NCI-H748 (cell line): ENCODE data around the gene TRAPPC3.

ENCODE experiments used
- DNase-seq: peaks from one replicate; lab custom pipeline; 2025; ENCODE audit not compliant: unreplicated experiment; lab: John Stamatoyannopoulos, UW

TRAPPC3 gene

DNA sequence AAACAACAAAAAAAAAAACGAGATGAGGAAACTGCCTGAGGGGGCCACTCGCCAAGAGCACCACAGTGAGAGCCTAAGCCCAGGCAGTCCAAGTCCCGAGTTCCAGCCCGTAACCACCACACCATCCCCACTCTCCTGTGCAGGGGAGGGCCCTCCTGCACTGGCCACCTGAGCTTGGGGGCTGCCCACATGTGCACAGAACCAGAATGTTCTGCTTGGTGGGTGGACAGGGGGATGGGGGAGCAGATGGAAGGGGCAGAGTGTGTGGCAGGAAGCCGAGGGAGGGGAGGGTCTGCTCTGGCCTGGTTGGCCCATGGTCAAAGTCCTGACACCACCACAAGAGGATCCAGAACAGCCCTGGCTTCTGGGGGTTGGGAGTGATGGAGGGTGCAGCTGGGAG is 43.0 kb downstream of the TRAPPC3 start:
- no peak for DNase-seq

GRCh38 chr1:36101546-36101945 is 47.7 kb downstream of the TRAPPC3 start:
- no peak for DNase-seq

DNA sequence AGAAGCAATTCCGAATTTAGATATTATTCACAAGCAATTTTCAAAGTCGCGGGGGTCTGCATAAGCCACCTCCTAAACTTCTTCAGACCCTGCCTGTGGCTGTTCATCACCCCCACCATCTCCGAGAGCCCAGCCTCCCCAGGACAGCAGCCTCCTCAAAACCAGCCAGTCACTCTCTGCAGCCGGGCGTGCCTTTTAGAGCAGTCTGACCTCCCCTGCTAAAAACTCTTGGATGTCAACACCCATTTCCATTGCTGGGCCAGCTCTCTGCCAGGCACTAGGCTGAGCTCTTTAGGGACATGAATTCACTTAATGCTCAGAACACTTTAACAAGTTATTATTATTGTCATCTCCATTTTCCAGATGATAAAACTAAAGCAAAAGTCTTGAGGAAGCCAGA is 48.9 kb downstream of the TRAPPC3 start:
- DNase-seq, result no peak

DNA sequence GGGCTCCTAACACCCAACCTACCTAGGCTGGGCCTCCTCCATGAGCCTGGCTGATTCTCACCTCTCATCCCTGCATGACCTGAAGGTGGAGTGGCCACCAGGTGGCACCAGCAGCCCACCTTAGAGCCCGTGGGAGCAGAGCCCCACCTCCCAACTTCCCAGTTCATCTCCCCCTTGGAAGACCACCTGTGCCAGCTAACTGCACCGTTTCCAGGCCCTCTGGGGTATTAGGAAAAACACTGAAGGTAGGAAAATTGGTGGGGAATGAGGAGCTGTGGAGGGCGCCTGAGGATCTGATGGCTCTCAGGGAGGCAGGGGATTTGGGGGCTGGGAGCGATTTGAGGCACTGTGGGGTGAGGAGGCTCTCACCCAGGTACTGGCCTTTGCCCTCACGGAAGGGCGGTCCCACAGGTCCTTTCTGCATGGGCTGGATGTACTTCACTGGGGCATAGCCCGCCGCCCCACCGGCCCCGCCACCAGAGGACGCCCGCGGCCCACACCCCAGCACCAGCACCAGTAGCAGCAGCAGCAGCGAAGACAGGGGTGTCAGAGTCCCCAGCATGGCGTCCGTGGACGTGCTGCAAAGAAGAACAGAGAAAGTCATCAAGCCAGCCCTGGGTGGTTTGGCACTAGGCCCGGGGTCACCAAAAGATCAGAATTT is 49.5 kb downstream of the TRAPPC3 start:
- peak; percentile 65 for DNase-seq

DNA sequence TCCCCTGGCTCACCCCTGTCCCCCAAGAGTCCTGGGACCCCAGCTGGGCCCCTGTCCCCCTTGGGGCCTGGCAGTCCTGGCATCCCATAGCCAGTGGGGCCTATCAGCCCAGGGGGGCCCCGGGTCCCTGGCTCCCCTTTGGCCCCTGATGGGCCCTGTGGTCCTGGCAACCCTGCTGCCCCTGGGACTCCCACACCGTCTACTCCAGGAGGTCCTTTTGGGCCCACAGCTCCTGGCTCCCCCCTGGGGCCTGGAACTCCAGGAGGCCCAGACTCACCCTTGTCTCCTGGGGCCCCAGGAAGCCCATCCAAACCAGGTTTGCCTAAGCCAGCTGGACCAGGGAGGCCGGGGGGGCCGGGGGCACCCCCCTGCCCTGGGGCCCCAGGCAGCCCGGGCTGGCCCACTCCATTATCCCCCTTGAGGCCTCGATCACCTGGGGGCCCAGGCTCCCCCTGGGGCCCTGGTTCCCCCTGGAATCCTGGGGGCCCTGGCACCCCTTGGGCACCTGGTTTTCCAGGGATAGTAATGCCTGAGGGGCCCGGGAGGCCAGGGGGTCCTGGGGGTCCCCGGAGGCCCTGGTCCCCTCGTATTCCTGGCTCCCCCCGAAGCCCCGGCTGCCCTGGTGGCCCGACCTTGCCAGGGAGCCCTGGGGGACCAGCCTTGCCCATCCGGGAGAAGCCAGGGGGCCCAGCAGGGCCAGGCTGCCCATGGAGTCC is 50.5 kb downstream of the TRAPPC3 start:
- DNase-seq, result no peak

DNA sequence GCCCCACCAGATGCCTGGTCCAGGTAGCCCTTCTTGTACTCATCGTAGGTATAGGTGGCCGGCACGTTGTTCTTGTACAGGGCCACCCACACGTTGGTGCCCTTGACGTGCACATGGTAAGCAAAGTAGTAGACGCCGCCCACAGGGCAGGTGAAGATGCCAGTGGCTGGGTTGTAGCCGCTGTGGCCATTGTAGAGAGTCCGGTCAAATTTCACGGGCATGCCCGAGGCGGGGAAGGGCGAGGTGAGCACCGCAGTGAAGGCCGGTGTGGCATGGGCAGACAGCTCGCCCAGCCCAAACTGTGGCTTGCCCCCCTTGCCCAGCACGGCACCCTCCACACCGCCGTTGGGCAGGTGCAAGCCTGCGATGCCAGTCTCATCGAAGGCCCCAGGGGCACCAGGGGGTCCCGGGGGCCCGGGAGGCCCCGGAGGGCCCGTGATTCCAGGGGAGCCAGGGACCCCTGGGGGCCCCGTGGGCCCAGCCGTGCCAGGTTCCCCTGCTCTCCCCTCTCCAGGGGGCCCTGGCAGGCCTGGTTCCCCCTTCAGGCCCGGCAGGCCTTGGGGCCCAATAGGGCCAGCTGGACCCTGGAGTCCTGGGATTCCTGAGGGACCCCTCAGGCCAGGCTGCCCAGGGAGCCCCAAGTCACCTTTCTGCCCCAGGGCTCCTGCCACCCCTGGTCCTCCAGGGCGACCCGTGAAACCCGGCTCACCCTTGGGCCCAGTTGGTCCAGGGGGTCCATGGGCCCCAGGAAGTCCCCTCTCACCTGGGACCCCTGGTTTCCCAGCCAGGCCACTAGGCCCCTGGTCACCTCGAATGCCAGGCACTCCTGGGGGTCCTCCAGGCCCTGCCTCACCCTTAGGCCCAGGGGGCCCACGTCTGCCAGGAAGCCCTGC is 51.3 kb downstream of the TRAPPC3 start:
- no peak for DNase-seq

DNA sequence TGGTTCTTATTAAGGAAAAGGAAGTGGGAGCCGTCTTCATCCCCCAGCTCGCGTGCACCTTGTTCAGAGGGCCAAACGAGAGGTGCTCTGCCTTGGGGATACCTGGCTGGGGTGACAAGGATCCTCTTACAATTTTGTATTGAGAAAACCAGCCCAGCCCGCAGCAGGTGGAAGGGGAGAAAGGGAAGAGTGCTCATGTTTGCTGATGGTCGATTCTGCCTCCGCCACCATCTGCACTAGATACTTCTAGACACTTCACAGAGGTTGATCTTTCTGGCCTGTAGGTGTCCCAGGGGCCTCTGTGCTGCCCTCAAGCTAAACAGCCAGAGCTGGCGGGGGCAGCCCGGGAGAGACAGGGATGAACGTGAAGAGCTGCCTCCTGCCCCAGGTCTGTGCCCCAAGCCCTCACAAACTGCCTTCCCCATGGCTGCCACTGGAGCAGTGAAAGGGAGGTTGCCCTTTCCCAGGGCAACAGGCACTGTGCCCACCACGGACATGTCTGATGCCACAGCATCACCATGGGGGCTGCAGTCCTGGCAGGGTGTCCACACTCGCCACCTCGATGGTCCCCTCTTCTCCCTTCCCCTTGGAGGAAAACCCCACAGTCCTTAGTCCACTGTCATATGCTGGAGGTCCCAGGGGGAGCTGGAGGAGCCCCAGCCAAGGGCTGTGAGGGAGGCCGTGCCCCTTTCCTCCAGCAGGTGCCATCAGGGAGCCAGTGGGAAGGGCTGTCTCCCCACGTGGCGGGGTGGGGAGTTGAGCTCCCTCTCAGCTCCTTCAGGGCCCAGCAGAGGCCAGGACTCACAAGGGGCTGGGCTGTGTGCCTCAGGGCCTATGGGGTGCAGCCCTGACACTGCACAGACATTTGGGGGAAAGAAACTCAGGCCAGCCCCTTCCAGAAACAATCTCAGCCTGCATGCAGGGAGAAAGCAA is 52.5 kb downstream of the TRAPPC3 start:
- no peak for DNase-seq

DNA sequence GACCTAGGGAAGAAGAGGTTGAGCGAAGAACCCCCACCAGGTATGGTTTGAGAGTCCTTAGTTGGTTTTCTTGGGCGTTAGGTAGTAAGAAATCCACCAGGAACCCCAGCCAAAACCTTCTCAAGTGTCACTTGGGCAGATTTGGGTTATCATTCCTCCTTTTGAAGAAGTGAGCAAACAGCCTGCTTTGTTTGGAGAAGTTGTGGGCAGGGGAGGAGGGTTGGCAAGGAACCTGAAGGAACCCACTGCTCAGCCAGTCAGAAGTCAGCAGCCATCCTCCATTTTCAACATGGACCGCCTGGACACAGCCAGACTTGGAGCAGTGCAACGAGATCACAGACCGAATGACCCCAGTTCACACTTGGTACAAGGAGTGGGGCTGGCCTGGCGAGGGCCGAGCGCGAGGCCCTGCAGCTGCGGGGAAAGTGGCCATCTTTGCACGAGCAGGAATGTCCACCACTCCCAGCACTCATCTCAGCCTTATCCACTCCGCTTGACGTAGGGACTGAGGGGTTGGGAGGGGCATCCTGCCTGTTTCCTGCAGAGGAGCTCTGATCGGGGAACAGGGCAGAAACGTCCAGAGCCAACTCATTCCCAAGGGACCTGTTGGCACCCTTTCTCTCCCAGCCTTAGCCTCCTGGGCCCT is 53.4 kb downstream of the TRAPPC3 start:
- no peak for DNase-seq

GRCh38 chr1:36094621-36095061 is 54.6 kb downstream of the TRAPPC3 start:
- DNase-seq, result no peak

- no peak for DNase-seq
These were observed 55.4 kb downstream of the TRAPPC3 start for GRCh38 chr1:36093929-36094328.

DNA sequence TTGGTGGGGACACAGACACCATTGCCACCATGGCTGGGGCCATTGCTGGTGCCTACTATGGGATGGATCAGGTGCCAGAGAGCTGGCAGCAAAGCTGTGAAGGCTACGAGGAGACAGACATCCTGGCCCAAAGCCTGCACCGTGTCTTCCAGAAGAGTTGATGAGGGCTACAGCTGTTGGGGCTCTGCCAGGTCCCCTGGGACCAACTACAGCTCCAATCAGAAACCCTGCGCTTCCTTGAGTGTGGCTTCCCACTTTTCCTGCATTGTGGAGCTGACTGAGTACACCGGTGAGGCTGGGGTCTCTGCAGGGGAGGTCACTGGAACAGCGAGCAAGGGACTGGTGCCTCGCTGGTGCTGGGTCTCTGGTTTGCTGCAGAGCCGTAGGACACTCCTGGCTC is 56.1 kb downstream of the TRAPPC3 start:
- DNase-seq, result no peak

GRCh38 chr1:36092798-36093185 is 56.5 kb downstream of the TRAPPC3 start:
- DNase-seq, result no peak

- DNase-seq, result no peak
These were observed 57.0 kb downstream of the TRAPPC3 start for GRCh38 chr1:36092166-36092797.

GRCh38 chr1:36091698-36092097 is 57.6 kb downstream of the TRAPPC3 start:
- DNase-seq, result no peak

- DNase-seq, result no peak
These were observed 58.1 kb downstream of the TRAPPC3 start for GRCh38 chr1:36091141-36091540.

DNA sequence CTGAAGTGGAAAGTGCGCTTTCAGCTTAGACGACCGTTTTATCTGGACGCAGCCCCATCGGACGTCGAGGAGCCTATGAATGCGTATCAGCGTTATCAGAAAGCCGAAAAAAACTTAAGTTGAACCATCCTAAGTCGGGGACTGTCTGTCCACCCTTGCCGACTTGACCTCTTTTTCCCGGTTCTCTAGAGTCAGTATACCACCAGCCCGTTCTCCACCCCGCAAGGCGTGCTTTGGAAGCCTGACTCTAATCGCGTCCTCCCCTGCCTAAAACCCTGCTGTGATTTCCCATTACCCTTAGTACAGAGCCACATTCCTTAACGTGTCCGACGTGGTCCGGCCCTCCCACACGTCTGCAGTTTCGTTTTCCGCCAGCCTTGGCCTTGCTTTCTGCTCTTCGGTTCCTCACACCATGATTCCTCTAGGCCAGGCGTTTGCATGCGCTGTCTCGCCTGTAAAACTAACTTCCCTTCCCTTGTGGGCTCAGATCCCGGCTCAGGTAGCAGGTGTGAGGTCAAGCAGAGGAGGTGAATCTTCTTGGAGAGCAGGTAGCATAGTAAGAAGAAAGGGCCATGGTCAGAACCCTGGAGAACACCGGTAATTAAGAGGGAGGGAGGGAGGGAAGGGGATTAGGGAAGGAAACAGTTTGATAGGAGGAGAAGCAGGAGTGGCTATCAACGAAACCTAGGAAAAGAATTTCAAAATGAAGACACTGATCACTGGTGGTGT is 59.7 kb downstream of the TRAPPC3 start:
- DNase-seq, result peak; percentile 26

GRCh38 chr1:36088577-36089392 is 60.5 kb downstream of the TRAPPC3 start, which contains the start of gene ADPRS:
TSS of gene ADPRS (plus strand) at chr1:36088892. CDS start at chr1:36088905, 13 bp downstream.
- peak; percentile 86 for DNase-seq

- no peak for DNase-seq
These were observed 61.1 kb downstream of the TRAPPC3 start for GRCh38 chr1:36088265-36088576.
